HG03060 (cell line): ENCODE results near the gene CYB561D1.

ENCODE experiments used
- ATAC-seq: cut with Tn5 transposase; IDR thresholded peaks from one replicate; pipeline ENCODE4 v1.9.1; 2021; ENCODE audit warnings: low read depth, moderate number of reproducible peaks; ENCODE audit not compliant: unreplicated experiment

CYB561D1 gene

DNA sequence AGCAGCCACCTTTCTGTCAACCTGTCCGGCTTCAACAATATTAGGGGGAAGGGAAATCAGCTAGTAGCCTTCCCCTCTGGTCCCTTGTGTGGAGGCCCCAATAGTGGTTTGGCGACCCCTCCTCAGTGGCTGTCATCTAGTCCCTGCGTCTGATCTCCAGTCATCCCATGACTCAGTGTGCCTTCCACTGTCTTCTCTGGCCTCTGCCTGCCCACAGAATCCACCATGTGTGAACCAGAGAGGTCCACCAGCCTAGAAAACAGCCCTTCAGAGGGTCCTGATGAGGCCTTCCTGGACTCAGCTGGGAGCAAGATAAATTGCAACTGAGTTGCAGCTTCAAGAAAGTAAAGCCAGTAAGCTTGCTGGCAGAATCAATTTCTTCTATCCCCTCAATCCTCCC is 14.0 kb upstream of the CYB561D1 start:
- ATAC-seq = no peak

DNA sequence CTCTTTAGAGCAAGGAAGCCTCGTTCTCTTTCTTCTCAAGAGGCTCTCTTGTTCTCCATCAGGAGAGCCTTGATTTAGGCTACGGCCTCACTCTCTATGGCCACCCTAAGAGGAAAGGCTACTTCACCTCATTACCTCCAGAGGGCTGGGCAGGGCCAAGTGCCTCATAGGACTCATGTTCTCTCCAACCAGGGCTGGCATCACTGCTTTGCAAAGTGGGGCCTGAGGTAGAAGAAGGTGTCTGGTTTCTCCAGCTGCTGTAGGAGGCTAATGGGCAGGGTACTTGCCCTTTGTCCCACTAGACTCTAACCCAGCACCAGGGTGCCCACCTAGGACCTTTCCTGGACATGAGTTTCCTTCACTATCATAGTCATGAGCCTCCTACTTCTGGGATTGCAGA is 12.2 kb upstream of the CYB561D1 start:
- no peak for ATAC-seq

DNA sequence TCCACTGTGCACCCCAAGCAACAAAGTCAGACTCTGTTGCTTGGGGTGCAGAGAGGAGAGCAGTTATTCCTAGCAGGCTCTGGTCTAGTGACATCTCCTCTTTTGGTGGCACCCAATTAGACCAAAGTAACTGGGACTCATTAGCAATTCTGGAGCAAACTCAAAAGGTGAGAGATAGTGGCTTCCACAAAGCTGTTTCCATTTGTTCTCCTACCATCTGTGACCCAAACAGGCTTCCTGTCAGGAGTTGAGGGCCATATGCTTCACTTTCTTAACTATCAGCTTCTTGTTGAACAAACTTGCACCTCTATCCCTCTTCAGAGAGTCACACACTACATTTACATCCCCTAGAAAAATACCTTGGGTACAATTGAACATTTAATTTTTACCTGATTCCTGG is 11.7 kb upstream of the CYB561D1 start:
- ATAC-seq = no peak

DNA sequence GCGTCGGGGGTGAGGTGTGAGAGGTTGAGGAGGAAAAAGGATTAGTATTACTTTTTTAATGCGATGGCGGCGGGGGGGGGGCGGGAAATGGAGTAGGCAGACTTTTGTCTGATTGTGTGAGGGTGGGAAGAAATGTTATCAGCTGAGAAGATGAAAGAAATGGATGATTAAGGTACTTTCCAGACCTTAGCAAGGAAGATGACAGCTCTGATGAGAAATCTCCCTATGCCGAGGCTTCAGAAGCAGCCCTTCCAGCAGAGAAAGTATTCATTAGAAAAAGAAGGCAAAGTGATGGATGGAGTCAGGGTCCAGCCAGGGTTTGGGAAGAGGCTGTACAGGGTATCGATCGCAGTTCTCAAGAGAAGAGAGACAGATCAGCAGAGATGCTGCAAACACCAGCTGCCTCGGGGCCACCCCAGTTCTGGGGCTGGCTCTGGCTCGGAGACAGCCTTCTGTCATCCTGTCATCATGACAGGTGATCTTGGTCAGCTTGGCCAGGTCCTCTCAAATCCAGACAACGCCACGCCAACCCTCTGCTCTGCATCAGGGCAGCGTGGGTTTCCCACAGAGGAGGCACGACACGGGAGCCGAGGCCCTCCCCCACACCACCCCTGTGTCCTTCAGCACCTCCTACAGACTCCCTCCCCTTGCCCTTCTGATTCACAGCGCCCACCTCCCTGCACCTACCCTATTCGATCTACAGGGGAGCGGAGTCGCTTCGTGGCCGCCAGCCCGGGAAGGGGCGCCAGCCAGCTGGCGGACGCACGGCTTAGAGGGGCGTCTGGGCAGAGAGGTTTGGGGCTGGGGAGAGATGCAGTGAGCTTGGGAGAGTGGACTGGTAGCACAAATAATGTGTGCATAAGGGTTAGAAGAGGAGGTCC is 10.9 kb upstream of the CYB561D1 start:
- peak; percentile 7 for ATAC-seq

DNA sequence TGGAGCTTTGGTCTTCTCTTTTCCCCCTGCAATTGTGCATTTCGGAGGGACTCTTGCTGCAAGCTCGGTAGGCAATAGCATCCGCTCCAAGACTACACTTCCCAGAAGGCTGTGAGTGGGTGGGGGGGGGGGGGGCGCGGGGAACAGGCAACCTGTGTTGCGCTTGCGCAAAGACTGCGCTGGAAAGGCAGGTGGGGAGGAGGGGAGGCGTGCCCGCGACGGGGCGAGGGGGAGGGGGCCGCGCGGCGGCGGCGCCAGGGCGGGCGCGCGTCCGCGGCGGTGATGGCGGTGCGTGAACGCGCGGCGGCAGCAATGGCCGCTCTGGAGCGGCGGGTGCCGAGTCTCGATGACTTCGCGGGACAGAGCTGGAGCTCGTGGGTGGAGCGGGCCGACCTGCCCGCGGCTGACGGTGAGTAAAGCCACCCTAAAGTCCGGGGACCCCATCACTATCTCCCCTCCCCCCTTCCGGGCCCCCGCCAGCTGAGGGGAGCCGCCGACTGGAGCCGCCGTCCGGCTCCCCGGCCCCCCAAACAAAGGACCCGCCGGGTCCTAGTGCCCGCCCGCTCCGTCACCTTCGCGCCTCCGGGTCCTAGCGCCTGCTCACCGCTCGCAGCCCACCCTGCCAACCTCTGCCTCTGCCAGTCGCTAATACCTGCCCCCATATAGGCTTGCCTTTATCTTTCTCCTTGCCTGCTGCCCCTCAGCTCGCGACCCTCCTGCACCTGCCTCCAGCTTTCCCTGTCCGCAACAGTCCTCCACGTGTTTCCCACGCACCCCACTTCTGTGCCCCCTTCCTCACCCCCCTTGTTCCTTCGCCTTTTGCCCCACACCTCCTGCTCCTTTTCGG is 10.0 kb upstream of the CYB561D1 start, which contains the start of gene ATXN7L2:
Gene ATXN7L2 (plus strand): TSS at position 234 of the 847 bp plus-strand sequence. CDS start 49 bp downstream, at position 283.
- peak; percentile 69 for ATAC-seq

- no peak for ATAC-seq
These were observed 9.3 kb upstream of the CYB561D1 start for GRCh38 chr1:109484519-109484975.

DNA sequence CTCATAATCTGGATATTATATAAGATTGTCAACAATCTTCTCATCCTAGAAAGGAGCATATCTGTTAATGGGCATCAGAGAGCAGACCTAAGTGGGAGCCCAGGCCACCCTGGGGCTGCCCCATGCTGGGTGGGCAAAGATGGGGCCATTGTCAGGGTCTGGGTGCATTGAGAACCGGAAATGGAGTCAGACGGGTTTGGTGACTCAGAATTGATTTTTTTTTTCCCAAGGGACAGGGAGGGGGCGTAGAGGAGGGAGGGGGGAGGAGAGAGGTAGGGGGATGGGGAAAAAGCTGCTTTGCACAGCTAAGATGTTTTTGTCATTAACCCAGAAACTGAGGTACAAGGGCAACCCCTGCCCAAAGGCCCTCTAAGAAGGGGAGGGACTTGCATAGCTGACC is 8.9 kb upstream of the CYB561D1 start:
- no peak for ATAC-seq

DNA sequence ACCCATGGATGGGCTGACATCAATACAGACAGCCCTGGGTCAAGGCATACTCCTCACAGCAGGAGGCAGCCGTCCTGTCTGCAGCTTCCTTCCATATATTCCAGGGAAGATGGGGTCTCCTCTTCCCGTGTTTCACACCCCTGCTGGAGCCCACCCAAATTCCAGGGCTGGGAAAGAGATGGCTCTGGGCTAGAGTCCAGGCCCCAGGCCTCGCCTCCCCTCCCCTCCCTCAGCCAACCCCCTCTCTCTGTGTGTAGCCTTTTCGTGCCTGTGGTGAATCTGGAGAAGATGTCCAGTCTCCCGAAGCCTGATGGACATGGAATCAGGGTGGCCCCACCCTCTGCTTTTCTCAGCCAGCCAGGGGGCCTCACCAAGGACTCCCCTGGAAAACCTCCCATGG is 6.6 kb upstream of the CYB561D1 start:
- ATAC-seq = no peak

- no peak for ATAC-seq
These were observed 5.7 kb upstream of the CYB561D1 start for GRCh38 chr1:109488201-109488600.

DNA sequence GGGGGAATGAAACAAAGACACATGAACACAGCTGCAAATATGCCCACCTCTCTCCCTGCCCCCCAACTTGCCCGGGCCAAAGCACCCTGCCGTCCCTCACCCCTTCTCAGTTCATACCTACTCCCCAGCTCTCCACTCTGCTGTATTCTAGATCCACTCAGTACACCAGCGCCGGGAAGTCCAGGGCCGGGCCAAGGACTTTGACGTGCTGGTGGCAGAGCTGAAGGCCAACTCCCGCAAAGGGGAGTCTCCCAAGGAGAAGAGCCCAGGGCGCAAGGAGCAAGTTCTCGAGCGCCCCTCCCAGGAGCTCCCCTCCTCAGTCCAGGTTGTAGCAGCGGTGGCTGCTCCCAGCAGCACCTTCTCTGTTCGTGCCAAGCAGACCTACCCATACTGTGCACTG is 5.2 kb upstream of the CYB561D1 start:
- no peak for ATAC-seq

GRCh38 chr1:109490029-109490933 is 3.6 kb upstream of the CYB561D1 start:
- ATAC-seq = no peak

DNA sequence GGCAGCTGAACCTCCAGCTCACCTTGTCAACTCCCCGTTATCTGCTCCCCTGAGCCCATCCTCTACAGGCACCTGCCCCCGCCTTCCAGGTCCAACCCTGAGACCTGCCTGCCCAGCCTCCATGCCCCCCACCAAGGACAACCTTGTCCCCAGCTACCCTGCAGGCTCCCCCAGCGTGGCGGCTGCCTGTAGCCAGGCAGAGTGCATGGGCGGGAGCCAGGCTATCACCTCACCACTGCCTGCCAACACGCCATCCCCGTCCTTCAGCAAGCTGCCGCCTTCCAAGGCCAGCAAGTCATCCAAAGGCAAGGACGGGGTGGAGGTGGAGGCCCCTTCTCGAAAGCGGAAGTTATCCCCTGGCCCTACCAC is 3.0 kb upstream of the CYB561D1 start:
- no peak for ATAC-seq

GRCh38 chr1:109491372-109491771 is 2.5 kb upstream of the CYB561D1 start:
- no peak for ATAC-seq

DNA sequence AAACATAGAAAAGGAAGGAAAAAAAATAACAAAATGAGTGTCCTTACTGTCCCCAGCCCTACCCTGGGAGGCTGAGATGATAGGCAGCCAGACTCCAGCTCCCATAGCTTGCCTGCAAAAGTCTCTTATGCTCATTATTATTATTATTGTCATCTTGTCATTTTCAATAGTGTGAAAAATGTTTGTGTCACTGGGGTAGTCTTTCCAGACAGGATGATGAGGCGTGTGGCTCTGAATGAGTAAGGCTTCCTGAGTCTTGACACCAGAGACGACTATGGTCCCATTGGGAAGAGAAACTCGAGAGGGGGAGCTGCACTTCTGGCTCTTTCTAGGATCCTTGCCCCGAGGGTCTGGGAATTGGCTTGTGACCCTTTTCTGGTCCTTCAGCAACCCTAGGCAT is 1.1 kb upstream of the CYB561D1 start:
- no peak for ATAC-seq

GRCh38 chr1:109493227-109493626 is 667 bp upstream of the CYB561D1 start:
- ATAC-seq = no peak

GRCh38 chr1:109495738-109496137 is 1.8 kb downstream of the CYB561D1 start:
- ATAC-seq = no peak

- ATAC-seq = no peak
These were observed 3.7 kb downstream of the CYB561D1 start for GRCh38 chr1:109497449-109498160.

GRCh38 chr1:109498161-109498801 is 4.4 kb downstream of the CYB561D1 start:
- no peak for ATAC-seq

DNA sequence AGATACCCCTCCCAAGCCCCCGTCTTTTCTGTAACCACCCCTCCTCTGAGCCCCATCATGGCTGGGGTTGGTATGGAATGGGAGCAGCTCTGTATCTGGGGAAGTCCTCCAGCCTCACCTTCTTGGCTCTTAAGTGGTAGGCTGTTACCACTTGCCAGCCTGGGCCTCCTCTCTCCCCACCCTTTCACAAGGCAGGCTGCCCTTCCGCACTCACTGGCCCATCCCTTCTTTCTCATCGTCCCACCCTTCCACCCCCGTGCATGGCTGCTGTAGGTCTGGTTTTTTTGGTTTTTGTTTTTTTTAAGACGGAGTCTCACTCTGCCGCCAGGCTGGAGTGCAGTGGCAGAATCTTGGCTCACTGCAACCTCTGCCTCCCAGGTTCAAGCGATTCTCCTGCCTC is 5.2 kb downstream of the CYB561D1 start:
- ATAC-seq = no peak
